H1 (cell line): ENCODE results near the gene DPM2. TPM values are rescaled to one million over a fixed set of nuclear protein-coding genes. Genes with fewer than 3 reads are reported as not detected.

Experiments
- BCL11A ChIP-seq, 2 experiments: IDR thresholded peaks; one replicate each; pipeline ENCODE4 v1.6.1; 2011; ENCODE audit warnings: low read depth in 2 of 2, low read length in 2 of 2, mild to moderate bottlenecking in 2 of 2
- EZH2 ChIP-seq: fragments of 200-600 bp; sonication (generic); IDR thresholded peaks from 2 replicates; pipeline ENCODE4 v1.7.1; 2012; ENCODE audit warnings: low read depth, mild to moderate bottlenecking, moderate library complexity, low read length, inconsistent platforms; ENCODE audit not compliant: severe bottlenecking
- KDM4A ChIP-seq: IDR thresholded peaks from one replicate; pipeline ENCODE4 v1.7.1; 2012; ENCODE audit warnings: low read depth, mild to moderate bottlenecking, moderate library complexity, low read length, inconsistent platforms; ENCODE audit not compliant: severe bottlenecking
- PHF8 ChIP-seq: fragments of 200-600 bp; sonication (generic); conservative IDR thresholded peaks from 2 replicates; pipeline ENCODE4 v1.7.1; 2012; ENCODE audit warnings: low read depth, mild to moderate bottlenecking, inconsistent platforms, low read length, moderate library complexity
- SAP30 ChIP-seq: fragments of 300-600 bp; sonication (generic); IDR thresholded peaks from 2 replicates; pipeline ENCODE4 v1.7.1; 2012; ENCODE audit warnings: low read length, moderate library complexity, mild to moderate bottlenecking, inconsistent platforms; ENCODE audit not compliant: insufficient read depth, insufficient replicate concordance
- TBP ChIP-seq: IDR thresholded peaks from 2 replicates; pipeline ENCODE4 v1.6.1; 2011; ENCODE audit warnings: low read depth, low read length, improper control_type of control experiment
- TEAD4 ChIP-seq: IDR thresholded peaks from 2 replicates; pipeline ENCODE4 v1.6.1; 2012; ENCODE audit warnings: low read depth, low read length, inconsistent platforms, mixed read lengths
- polyA plus RNA-seq, 7 experiments: library from polyadenylated mRNA; depleted of rRNA in 3 of 7; stranded (reverse) in 5 of 7; unstranded in 2 of 7; fragments of >200 nt in 5 of 7; fragments of 200-250 nt in 2 of 7; gene quantifications; 1 replicate in 5 of 7; 2 replicates in 1 of 7; 4 replicates in 1 of 7; pipeline versions ENCODE4 v1.2.1 to v1.2.3, GENCODE V29; 2011 to 2013; ENCODE audit warnings: missing spikeins in 2 of 7, mixed read lengths in 2 of 7
- total RNA-seq: library from RNA; stranded (reverse); fragmentation: NEBNext Ultra II Directional; extraction: Animal tissue kit (Norgen Biotek cat#: 25700); gene quantifications from 2 replicates; pipeline ENCODE4 v1.2.1, GENCODE V29; 2021
- TF ChIP-seq, protein P1 (sequence below): fragments of 300-600 bp; sonication (generic); IDR thresholded peaks from 2 replicates; pipeline ENCODE4 v1.7.1; 2012; ENCODE audit warnings: low read length, moderate library complexity, mild to moderate bottlenecking, inconsistent platforms; ENCODE audit not compliant: insufficient replicate concordance

DPM2 gene
- total and polyA plus RNA-seq, 2 of the 8 experiments (the other 6 are each of a cell fraction or from before 2014, with no cell fraction given) = 45.4 to 95.4 TPM

- TF ChIP-seq, protein P1, sequence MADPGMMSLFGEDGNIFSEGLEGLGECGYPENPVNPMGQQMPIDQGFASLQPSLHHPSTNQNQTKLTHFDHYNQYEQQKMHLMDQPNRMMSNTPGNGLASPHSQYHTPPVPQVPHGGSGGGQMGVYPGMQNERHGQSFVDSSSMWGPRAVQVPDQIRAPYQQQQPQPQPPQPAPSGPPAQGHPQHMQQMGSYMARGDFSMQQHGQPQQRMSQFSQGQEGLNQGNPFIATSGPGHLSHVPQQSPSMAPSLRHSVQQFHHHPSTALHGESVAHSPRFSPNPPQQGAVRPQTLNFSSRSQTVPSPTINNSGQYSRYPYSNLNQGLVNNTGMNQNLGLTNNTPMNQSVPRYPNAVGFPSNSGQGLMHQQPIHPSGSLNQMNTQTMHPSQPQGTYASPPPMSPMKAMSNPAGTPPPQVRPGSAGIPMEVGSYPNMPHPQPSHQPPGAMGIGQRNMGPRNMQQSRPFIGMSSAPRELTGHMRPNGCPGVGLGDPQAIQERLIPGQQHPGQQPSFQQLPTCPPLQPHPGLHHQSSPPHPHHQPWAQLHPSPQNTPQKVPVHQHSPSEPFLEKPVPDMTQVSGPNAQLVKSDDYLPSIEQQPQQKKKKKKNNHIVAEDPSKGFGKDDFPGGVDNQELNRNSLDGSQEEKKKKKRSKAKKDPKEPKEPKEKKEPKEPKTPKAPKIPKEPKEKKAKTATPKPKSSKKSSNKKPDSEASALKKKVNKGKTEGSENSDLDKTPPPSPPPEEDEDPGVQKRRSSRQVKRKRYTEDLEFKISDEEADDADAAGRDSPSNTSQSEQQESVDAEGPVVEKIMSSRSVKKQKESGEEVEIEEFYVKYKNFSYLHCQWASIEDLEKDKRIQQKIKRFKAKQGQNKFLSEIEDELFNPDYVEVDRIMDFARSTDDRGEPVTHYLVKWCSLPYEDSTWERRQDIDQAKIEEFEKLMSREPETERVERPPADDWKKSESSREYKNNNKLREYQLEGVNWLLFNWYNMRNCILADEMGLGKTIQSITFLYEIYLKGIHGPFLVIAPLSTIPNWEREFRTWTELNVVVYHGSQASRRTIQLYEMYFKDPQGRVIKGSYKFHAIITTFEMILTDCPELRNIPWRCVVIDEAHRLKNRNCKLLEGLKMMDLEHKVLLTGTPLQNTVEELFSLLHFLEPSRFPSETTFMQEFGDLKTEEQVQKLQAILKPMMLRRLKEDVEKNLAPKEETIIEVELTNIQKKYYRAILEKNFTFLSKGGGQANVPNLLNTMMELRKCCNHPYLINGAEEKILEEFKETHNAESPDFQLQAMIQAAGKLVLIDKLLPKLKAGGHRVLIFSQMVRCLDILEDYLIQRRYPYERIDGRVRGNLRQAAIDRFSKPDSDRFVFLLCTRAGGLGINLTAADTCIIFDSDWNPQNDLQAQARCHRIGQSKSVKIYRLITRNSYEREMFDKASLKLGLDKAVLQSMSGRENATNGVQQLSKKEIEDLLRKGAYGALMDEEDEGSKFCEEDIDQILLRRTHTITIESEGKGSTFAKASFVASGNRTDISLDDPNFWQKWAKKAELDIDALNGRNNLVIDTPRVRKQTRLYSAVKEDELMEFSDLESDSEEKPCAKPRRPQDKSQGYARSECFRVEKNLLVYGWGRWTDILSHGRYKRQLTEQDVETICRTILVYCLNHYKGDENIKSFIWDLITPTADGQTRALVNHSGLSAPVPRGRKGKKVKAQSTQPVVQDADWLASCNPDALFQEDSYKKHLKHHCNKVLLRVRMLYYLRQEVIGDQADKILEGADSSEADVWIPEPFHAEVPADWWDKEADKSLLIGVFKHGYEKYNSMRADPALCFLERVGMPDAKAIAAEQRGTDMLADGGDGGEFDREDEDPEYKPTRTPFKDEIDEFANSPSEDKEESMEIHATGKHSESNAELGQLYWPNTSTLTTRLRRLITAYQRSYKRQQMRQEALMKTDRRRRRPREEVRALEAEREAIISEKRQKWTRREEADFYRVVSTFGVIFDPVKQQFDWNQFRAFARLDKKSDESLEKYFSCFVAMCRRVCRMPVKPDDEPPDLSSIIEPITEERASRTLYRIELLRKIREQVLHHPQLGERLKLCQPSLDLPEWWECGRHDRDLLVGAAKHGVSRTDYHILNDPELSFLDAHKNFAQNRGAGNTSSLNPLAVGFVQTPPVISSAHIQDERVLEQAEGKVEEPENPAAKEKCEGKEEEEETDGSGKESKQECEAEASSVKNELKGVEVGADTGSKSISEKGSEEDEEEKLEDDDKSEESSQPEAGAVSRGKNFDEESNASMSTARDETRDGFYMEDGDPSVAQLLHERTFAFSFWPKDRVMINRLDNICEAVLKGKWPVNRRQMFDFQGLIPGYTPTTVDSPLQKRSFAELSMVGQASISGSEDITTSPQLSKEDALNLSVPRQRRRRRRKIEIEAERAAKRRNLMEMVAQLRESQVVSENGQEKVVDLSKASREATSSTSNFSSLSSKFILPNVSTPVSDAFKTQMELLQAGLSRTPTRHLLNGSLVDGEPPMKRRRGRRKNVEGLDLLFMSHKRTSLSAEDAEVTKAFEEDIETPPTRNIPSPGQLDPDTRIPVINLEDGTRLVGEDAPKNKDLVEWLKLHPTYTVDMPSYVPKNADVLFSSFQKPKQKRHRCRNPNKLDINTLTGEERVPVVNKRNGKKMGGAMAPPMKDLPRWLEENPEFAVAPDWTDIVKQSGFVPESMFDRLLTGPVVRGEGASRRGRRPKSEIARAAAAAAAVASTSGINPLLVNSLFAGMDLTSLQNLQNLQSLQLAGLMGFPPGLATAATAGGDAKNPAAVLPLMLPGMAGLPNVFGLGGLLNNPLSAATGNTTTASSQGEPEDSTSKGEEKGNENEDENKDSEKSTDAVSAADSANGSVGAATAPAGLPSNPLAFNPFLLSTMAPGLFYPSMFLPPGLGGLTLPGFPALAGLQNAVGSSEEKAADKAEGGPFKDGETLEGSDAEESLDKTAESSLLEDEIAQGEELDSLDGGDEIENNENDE = no peak
- no peak for TF ChIP-seq SAP30
- TF ChIP-seq EZH2 = no peak
- TF ChIP-seq TBP = no peak
- TF ChIP-seq TEAD4 = 0 out of 2 replicates have a peak, but pooled peaks have one; percentile 2
- peak; percentile 60 for TF ChIP-seq KDM4A
- no peak for TF ChIP-seq BCL11A (IDR thresholded peaks at IDR 0.05; ENCODE audit: low read depth in 2 of 2, low read length in 2 of 2)
- TF ChIP-seq PHF8 = no peak; the same call in none of the 2 replicates
These were observed 20.7 kb downstream of the DPM2 start, which contains the start of gene ST6GALNAC4 (continued) for GRCh38 chr9:127916720-127917581.
